Measurements from ENCODE around the gene SLC39A11. TPM values are rescaled to one million over a fixed set of nuclear protein-coding genes. Genes with fewer than 3 reads are reported as not detected.

Gene SLC39A11
- total and polyA plus RNA-seq, 2 donors (not counting 1 experiment from before 2014, with no cell fraction given) = 12.7 to 27.4 TPM

DNA sequence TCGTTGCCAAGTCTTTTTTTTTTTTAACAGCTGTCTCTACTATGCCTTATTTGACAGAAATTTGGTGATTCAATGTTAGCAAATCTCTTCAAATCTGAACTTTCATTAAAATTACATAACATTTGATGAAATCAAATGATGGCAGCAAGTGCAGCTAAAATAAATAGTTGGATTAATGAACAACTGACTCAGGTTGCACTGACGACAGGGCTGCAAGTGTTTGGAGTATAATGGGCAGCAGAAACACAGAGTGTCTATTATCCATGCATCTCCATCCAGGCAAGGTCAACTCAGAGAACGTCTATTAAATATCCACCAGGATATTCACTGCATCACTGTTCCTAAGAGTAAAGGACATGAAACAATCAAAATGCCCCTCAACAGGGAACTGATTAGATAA, 109.8 kb downstream of the SLC39A11 start:
- Histone ChIP-seq H3K27me3 (ENCODE audit: control insufficient read depth, insufficient read depth, low read length) (no peaks in the 10 kb centered on the region), H3K4me3 (replicated peaks in 1 of 4; ENCODE audit: control extremely low read depth in 1 of 4, insufficient read depth in 1 of 4, low read depth in 3 of 4, low read length in 4 of 4) (no peak overlapping the region), H3K4me1 (ENCODE audit: control insufficient read depth, extremely low read depth, insufficient read depth, low read length) (peaks cover 17% of the 10 kb centered on the region), H3K9me3 (ENCODE audit: control insufficient read depth, insufficient read depth, low read depth, low read length) (no peaks in the 10 kb centered on the region), H3K9ac (ENCODE audit: insufficient read depth, low read length) (no peak overlapping the region), H3K4me2 (ENCODE audit: extremely low read depth, insufficient read depth, low read length) (no peak overlapping the region), H3K27ac (ENCODE audit: insufficient read depth, low read length) (no peak overlapping the region), H4K20me1 (ENCODE audit: control insufficient read depth, extremely low read depth, insufficient read depth, low read length) (no peaks in the 10 kb centered on the region), H3K36me3 (ENCODE audit: control insufficient read depth, insufficient read depth, low read length) (no peaks in the 10 kb centered on the region), H3K79me2 (ENCODE audit: control insufficient read depth, insufficient read depth, low read length) (no peaks in the 10 kb centered on the region), H2AFZ (ENCODE audit: low read length) (no peak overlapping the region)
- TF ChIP-seq EZH2 (IDR thresholded peaks at IDR 0.05; ENCODE audit: low read length, missing control alignments) = no peak
- no peak for TF ChIP-seq CTCF (conservative IDR thresholded peaks at IDR 0.05 in 1 of 2, IDR thresholded peaks at IDR 0.05 in 1 of 2; ENCODE audit: low read depth in 1 of 2, low read length in 2 of 2)
- no peak for DNase-seq (ENCODE audit: low read depth in 2 of 2)

- Histone ChIP-seq H3K4me2 (ENCODE audit: extremely low read depth, insufficient read depth, low read length) (no peak overlapping the region), H3K79me2 (ENCODE audit: control insufficient read depth, insufficient read depth, low read length) (no peaks in the 10 kb centered on the region), H3K4me3 (replicated peaks in 1 of 4; ENCODE audit: control extremely low read depth in 1 of 4, insufficient read depth in 1 of 4, low read depth in 3 of 4, low read length in 4 of 4) (no peak overlapping the region), H3K27ac (ENCODE audit: insufficient read depth, low read length) (no peak overlapping the region), H4K20me1 (ENCODE audit: control insufficient read depth, extremely low read depth, insufficient read depth, low read length) (no peaks in the 10 kb centered on the region), H3K9me3 (ENCODE audit: control insufficient read depth, insufficient read depth, low read depth, low read length) (no peaks in the 10 kb centered on the region), H3K36me3 (ENCODE audit: control insufficient read depth, insufficient read depth, low read length) (no peaks in the 10 kb centered on the region), H3K9ac (ENCODE audit: insufficient read depth, low read length) (no peak overlapping the region), H3K4me1 (ENCODE audit: control insufficient read depth, extremely low read depth, insufficient read depth, low read length) (peaks cover 20% of the 10 kb centered on the region), H3K27me3 (ENCODE audit: control insufficient read depth, insufficient read depth, low read length) (no peaks in the 10 kb centered on the region), H2AFZ (ENCODE audit: low read length) (no peak overlapping the region)
- TF ChIP-seq EZH2 (IDR thresholded peaks at IDR 0.05; ENCODE audit: low read length, missing control alignments) (no peak), CTCF (conservative IDR thresholded peaks at IDR 0.05 in 1 of 2, IDR thresholded peaks at IDR 0.05 in 1 of 2; ENCODE audit: low read depth in 1 of 2, low read length in 2 of 2) (no peak)
- no peak for DNase-seq (ENCODE audit: low read depth in 2 of 2)
Measured at GRCh38 chr17:72978593-72979218, 113.8 kb downstream of the SLC39A11 start.

DNA sequence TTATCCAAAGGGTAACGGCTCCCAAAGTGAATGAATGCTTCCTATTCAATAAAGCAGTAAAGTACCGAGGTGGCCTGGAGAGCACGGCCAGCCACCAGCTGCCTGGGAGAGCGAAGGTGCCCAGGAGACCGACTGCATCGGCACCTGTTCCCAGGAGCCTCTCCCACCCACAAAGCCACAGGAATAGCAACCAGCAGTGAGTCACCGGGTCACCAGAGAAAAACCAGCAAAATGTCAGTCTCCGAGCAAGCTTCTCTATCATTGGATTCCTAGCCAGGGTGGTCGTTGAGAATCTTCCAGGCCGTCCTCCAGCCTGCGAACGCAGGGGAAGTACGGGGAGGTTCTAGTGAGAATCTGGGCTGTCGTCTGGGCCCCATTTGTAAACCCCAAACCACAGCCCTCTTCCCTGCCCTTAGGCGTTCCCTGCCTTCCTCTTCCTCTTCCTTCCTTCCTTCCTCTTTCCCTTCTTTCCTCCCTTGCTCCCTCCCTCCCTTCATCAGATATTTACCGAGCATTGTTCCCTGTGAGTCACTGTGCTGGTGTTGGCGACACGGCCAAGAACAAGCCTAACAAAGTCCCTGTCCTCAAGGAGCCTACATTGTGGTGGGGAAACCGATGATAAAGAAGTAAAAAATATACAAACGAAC, 114.6 kb downstream of the SLC39A11 start:
- H3K27ac ChIP-seq (ENCODE audit: insufficient read depth, low read length) = no peak overlapping the region
- no peaks in the 10 kb centered on the region for H4K20me1 ChIP-seq (ENCODE audit: control insufficient read depth, extremely low read depth, insufficient read depth, low read length)
- DNase-seq (ENCODE audit: low read depth in 2 of 2) = peak; percentile 50 to 73
- H3K79me2 ChIP-seq (ENCODE audit: control insufficient read depth, insufficient read depth, low read length) = no peaks in the 10 kb centered on the region
- H2AFZ ChIP-seq (ENCODE audit: low read length) = no peak overlapping the region
- TF ChIP-seq EZH2 (IDR thresholded peaks at IDR 0.05; ENCODE audit: low read length, missing control alignments) = no peak
- no peak for TF ChIP-seq CTCF (conservative IDR thresholded peaks at IDR 0.05 in 1 of 2, IDR thresholded peaks at IDR 0.05 in 1 of 2; ENCODE audit: low read depth in 1 of 2, low read length in 2 of 2)
- H3K27me3 ChIP-seq (ENCODE audit: control insufficient read depth, insufficient read depth, low read length) = no peaks in the 10 kb centered on the region
- H3K4me1 ChIP-seq (ENCODE audit: control insufficient read depth, extremely low read depth, insufficient read depth, low read length) = peaks cover 20% of the 10 kb centered on the region
- H3K36me3 ChIP-seq (ENCODE audit: control insufficient read depth, insufficient read depth, low read length) = no peaks in the 10 kb centered on the region
- no peak overlapping the region for H3K4me2 ChIP-seq (ENCODE audit: extremely low read depth, insufficient read depth, low read length)
- no peak overlapping the region for H3K9ac ChIP-seq (ENCODE audit: insufficient read depth, low read length)
- no peak overlapping the region for H3K4me3 ChIP-seq (replicated peaks in 1 of 4; ENCODE audit: control extremely low read depth in 1 of 4, insufficient read depth in 1 of 4, low read depth in 3 of 4, low read length in 4 of 4)
- H3K9me3 ChIP-seq (ENCODE audit: control insufficient read depth, insufficient read depth, low read depth, low read length) = no peaks in the 10 kb centered on the region

All from fibroblast of lung (primary cell).